HepG2 (cell line): ENCODE results near the gene RABGGTA. TPM values are rescaled to one million over a fixed set of nuclear protein-coding genes. Genes with fewer than 3 reads are reported as not detected.

Experiments used
- ARHGAP35 ChIP-seq: sonication (generic); formaldehyde crosslinking; IDR thresholded peaks from 2 replicates; pipeline ENCODE4 v1.9.0; 2022; ENCODE audit warnings: mild to moderate bottlenecking, inconsistent platforms, moderate library complexity, missing genetic modification reagents, borderline replicate concordance
- DR1 ChIP-seq: sonication (generic); formaldehyde crosslinking; IDR thresholded peaks from 2 replicates; pipeline ENCODE4 v1.8.0; 2021; ENCODE audit warnings: mild to moderate bottlenecking, missing genetic modification reagents, inconsistent platforms
- E2F1 ChIP-seq: sonication (generic); formaldehyde crosslinking; IDR thresholded peaks from 2 replicates; pipeline ENCODE4 v1.5.0; 2020; ENCODE audit warnings: missing genetic modification reagents
- ELF4 ChIP-seq: sonication (generic); formaldehyde crosslinking; IDR thresholded peaks from 2 replicates; pipeline ENCODE4 v1.5.0; 2020; ENCODE audit warnings: missing genetic modification reagents, mild to moderate bottlenecking, moderate library complexity, borderline replicate concordance
- FOXP4 ChIP-seq: sonication (generic); formaldehyde crosslinking; IDR thresholded peaks from 2 replicates; pipeline ENCODE4 v1.4.0; 2020; ENCODE audit warnings: missing genetic modification reagents
- KIAA2018 ChIP-seq: sonication (generic); formaldehyde crosslinking; IDR thresholded peaks from 2 replicates; pipeline ENCODE4 v1.5.0; 2020; ENCODE audit warnings: mild to moderate bottlenecking, missing genetic modification reagents, borderline replicate concordance
- MAX ChIP-seq: IDR thresholded peaks from 2 replicates; pipeline ENCODE4 v1.6.1; 2012; ENCODE audit warnings: inconsistent platforms
- NKX3-1 ChIP-seq: sonication (generic); formaldehyde crosslinking; IDR thresholded peaks from 2 replicates; pipeline ENCODE4 v1.5.0; 2020; ENCODE audit warnings: missing genetic modification reagents
- TBX3 ChIP-seq: fragments of 450-650 bp; IDR thresholded peaks from 2 replicates; pipeline ENCODE4 v1.6.1; 2017; ENCODE audit warnings: antibody characterized with exemption, mild to moderate bottlenecking, inconsistent platforms, borderline replicate concordance
- TERF1 ChIP-seq: sonication (generic); formaldehyde crosslinking; IDR thresholded peaks from 2 replicates; pipeline ENCODE4 v1.8.0; 2022; ENCODE audit warnings: mild to moderate bottlenecking, missing genetic modification reagents, moderate library complexity
- ZNF3 ChIP-seq: IDR thresholded peaks from 2 replicates; pipeline ENCODE4 v1.7.0; 2017; ENCODE audit warnings: inconsistent platforms
- ZNF33B ChIP-seq: sonication (generic); formaldehyde crosslinking; IDR thresholded peaks from 2 replicates; pipeline ENCODE4 v1.5.1; 2020; ENCODE audit warnings: mild to moderate bottlenecking, missing genetic modification reagents
- ZNF484 ChIP-seq: sonication (generic); formaldehyde crosslinking; IDR thresholded peaks from 2 replicates; pipeline ENCODE4 v1.5.1; 2020; ENCODE audit warnings: mild to moderate bottlenecking, low read depth, missing genetic modification reagents, borderline replicate concordance
- ZNF639 ChIP-seq: conservative IDR thresholded peaks from 2 replicates; pipeline ENCODE4 v1.6.1; 2018; ENCODE audit warnings: missing genetic modification reagents
- ZNF776 ChIP-seq: sonication (generic); formaldehyde crosslinking; IDR thresholded peaks from 2 replicates; pipeline ENCODE4 v1.4.0; 2020; ENCODE audit warnings: mild to moderate bottlenecking, missing genetic modification reagents
- ZNF788 ChIP-seq: sonication (generic); formaldehyde crosslinking; IDR thresholded peaks from 2 replicates; pipeline ENCODE4 v1.5.0; 2020; ENCODE audit warnings: mild to moderate bottlenecking, missing genetic modification reagents, borderline replicate concordance
- polyA plus RNA-seq, 8 experiments: library from polyadenylated mRNA; depleted of rRNA in 3 of 8; stranded (reverse) in 7 of 8; unstranded in 1 of 8; fragments of >200 nt; fragmentation: Illumina TruSeq in 4 of 8; extraction: Trizol in 4 of 8; gene quantifications; 2 replicates each; pipeline versions ENCODE4 v1.2.1 to v1.2.3, GENCODE V29; 2011 to 2016; ENCODE audit warnings: low read depth in 4 of 8, missing spikeins in 1 of 8, mixed read lengths in 1 of 8; ENCODE audit not compliant: insufficient read depth in 1 of 8
- total RNA-seq, 5 experiments: library from RNA; depleted of rRNA; stranded (reverse); fragments of >200 nt; fragmentation: Illumina TruSeq; extraction: Trizol; gene quantifications; 2 replicates each; pipeline ENCODE4 v1.2.3, GENCODE V29; 2016; ENCODE audit warnings: low read depth in 1 of 5

RABGGTA gene
- total and polyA plus RNA-seq, 2 of the 13 experiments (the other 11 are each of a cell fraction or from before 2014, with no cell fraction given) = 57.9 to 90.8 TPM

- TF ChIP-seq DR1 (CRISPR knock-in tag) (no peak), ELF4 (CRISPR knock-in tag) (no peak), ZNF788 (CRISPR knock-in tag) (no peak), E2F1 (CRISPR knock-in tag) (no peak), NKX3-1 (CRISPR knock-in tag) (no peak), MAX (no peak), ARHGAP35 (CRISPR knock-in tag) (no peak), ZNF484 (CRISPR knock-in tag) (no peak), TERF1 (no peak), ZNF33B (0 out of 2 replicates have a peak, but pooled peaks have one; percentile 40), ZNF776 (CRISPR knock-in tag) (no peak), ZNF3 (no peak), TBX3 (no peak), ZNF639 (no peak), FOXP4 (CRISPR knock-in tag) (no peak), KIAA2018 (CRISPR knock-in tag) (no peak)
These were observed 38.9 kb upstream of the RABGGTA start (continued) for GRCh38 chr14:24310265-24310645.
